GM19452 (cell line): ENCODE data around the gene SESTD1.

Experiments
- ATAC-seq: cut with Tn5 transposase; IDR thresholded peaks from one replicate; pipeline ENCODE4 v1.9.1; 2021; ENCODE audit not compliant: unreplicated experiment

SESTD1 gene, protein sequence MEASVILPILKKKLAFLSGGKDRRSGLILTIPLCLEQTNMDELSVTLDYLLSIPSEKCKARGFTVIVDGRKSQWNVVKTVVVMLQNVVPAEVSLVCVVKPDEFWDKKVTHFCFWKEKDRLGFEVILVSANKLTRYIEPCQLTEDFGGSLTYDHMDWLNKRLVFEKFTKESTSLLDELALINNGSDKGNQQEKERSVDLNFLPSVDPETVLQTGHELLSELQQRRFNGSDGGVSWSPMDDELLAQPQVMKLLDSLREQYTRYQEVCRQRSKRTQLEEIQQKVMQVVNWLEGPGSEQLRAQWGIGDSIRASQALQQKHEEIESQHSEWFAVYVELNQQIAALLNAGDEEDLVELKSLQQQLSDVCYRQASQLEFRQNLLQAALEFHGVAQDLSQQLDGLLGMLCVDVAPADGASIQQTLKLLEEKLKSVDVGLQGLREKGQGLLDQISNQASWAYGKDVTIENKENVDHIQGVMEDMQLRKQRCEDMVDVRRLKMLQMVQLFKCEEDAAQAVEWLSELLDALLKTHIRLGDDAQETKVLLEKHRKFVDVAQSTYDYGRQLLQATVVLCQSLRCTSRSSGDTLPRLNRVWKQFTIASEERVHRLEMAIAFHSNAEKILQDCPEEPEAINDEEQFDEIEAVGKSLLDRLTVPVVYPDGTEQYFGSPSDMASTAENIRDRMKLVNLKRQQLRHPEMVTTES

DNA sequence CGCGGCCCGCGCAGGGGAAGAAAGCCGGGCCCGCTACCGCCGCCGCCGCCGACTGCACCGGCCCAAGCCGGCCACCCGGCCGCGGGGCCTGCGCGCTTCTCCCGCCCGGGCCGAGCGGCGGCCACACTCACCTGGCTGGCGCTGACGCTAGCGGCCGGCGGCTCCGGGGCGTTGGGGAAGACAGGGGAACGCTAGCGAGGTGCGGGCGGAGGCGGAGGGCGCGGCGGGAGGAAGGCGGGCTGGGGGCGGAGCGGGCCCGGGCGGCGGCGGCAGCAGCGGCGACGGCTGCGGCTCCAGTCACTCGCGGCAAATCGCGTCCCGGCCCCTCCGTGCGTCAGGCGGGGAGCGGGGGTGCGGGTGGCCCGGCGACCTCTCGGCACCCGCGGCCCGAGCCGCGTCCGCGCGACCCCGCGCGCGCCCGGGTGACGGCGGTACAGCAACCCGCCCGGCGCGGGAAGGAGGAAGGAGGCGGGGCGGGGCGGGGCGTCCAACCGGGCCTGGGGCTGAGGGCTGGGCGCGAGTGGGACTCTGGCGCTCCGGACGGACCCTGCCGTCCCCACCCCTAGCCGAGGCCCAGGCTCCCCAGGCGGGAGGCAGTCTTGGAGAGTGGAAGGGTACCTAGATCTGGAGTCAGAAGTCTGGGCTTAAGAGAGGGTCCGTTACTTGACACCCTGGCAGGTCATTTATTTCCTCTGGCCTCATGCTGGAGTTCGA is at the start of gene SESTD1:
TSS of gene SESTD1 (minus strand) at position 465 of the 714 bp plus-strand sequence. CDS start 72,991 bp downstream, outside the sequence.
- ATAC-seq, result peak; percentile 68

DNA sequence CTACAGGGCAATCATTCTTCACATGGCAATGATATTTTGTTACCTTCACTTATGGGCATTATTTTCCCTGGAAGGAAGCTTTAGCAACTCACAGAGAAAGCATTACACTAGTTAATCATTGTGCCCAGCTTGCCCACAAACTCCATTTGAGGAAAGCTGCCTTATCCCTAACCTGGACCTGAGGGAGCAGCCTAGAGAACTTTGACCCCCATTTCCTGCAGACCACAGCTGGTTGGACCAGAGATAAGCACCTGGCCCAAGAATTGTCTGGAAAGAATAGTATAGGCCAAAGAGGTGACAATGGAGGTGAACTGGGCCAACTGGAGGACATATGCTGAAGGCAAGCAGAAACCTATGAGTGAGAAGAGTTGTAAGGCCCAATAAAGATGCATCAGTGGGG is 48.4 kb upstream of the SESTD1 start:
- ATAC-seq, result no peak

GRCh38 chr2:179311101-179311500 is 46.5 kb upstream of the SESTD1 start:
- ATAC-seq, result no peak

DNA sequence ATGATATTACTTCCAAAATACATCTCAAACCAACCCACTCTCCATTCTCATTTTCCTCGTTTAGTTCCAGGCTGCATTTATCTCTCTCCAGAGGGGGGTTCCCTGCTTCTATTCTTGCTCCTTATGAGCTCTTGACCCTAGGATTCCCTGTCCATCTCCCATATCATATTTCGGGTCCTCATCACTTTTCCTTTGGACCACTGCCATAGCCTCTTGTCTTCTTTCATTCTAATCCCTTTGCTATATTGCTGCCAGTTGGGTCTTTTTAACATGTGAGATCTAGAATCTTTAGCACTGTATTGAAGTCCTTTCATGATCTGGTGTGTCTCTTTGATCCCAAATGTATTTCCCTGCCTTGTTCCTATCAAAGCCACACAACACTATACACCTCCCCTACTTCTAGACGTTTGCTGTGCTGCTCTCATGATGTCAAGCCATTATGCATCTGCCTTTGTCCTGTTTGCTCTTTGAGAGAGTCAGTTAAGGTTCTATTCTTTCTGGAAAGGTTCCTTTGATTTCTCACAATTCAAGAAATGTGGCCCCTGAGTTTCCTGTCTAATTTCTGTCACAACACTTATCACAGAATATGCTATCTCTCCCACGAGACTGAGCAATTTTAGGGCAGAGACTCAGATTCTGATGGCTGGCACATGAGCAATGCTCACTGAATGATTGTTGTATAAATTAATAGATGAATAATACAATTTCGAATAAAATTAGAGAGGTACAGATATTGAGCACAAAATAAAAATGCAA is 43.2 kb upstream of the SESTD1 start:
- ATAC-seq, result no peak

GRCh38 chr2:179305125-179305524 is 40.5 kb upstream of the SESTD1 start:
- ATAC-seq, result no peak

DNA sequence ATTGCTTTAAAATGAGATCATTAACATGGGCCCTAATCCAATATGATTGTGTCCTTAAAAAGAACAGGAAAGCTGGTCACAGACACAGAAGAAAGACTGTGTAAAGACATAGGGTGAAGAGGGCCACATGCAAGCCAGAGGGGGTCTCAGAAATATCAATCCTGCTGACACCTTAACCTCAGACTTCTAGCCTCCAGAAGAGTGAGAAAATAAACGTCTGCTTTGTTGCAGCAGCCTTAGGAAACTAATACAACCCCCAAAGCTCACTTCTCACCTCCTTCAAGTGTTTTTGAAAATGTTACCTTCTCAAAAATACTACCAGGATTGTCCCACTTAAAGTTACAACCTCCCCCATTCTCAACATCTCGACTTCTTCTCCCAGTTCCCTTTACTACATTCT is 39.8 kb upstream of the SESTD1 start:
- ATAC-seq, result no peak

GRCh38 chr2:179302764-179303571 is 38.3 kb upstream of the SESTD1 start:
- ATAC-seq, result no peak

- no peak for ATAC-seq
These were observed 37.5 kb upstream of the SESTD1 start for GRCh38 chr2:179302149-179302548.

- no peak for ATAC-seq
These were observed 34.0 kb upstream of the SESTD1 start for GRCh38 chr2:179298666-179299065.

GRCh38 chr2:179297927-179298326 is 33.3 kb upstream of the SESTD1 start:
- no peak for ATAC-seq

- no peak for ATAC-seq
These were observed 25.7 kb upstream of the SESTD1 start for GRCh38 chr2:179290329-179290728.

- ATAC-seq, result no peak
These were observed 20.4 kb upstream of the SESTD1 start for GRCh38 chr2:179285060-179285459.

GRCh38 chr2:179277429-179278196 is 13.0 kb upstream of the SESTD1 start:
- no peak for ATAC-seq

- no peak for ATAC-seq
These were observed 10.8 kb upstream of the SESTD1 start for GRCh38 chr2:179275253-179276012.

- ATAC-seq, result peak; percentile 99
These were observed 10.1 kb upstream of the SESTD1 start for GRCh38 chr2:179274749-179275148.

GRCh38 chr2:179273461-179273962 is 8.9 kb upstream of the SESTD1 start:
- ATAC-seq, result no peak

DNA sequence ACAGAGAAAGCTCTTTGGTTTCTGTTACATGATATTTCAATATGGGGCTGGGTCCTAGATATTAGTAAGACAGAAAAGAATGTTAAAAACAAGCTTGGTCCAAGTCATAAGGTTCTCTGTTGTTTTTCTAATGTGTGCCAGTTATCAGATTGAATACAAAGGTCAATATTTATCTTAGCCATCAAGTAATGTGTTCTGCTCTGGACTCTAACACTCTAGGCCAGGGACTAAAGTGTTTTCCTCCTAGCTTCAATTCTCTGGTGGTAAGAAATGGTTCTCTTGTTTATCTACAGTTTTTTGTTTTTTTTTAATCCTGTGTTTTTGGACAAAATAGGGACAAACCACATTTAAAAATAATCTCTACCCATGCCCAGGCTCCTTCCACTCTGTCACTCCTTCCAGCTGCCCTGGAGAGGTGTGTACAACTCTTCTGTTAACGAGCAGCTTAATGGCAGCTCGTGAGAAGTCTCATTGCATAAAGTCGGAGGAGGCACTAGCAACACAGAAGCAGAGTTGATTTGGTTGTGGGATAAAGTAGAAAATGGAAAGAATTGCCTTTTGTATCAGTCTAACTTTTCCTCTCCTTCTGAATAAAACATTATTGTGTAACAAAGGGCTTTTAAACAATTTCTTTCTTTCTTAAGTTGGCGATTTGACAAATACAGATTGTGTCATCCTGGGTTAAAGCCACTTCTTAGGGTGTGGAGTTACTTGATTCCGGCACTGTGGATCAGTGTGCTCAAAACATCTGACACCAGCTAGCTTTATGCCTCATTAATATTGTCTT is 8.0 kb upstream of the SESTD1 start:
- ATAC-seq, result no peak

GRCh38 chr2:179270689-179271088 is 6.1 kb upstream of the SESTD1 start:
- ATAC-seq, result no peak
